ENCODE measurements around the gene INSM1.

- TF ChIP-seq CTCF (IDR thresholded peaks at IDR 0.05) (no peak), POLR2A (IDR thresholded peaks at IDR 0.05) (no peak)
Measured at GRCh38 chr20:20398123-20398522, 30.2 kb downstream of the INSM1 start.
